GF-D8 (cell line): ENCODE results near the gene CCN2.
"Not testable (repeated sequence)": the region's sequence is repeated elsewhere in the genome, so short reads cannot be mapped to it uniquely, and the experiment has no call there.

Source experiments
- DNase-seq: peaks from one replicate; lab custom pipeline; 2025; lab: John Stamatoyannopoulos, UW

The CCN2 gene

DNA sequence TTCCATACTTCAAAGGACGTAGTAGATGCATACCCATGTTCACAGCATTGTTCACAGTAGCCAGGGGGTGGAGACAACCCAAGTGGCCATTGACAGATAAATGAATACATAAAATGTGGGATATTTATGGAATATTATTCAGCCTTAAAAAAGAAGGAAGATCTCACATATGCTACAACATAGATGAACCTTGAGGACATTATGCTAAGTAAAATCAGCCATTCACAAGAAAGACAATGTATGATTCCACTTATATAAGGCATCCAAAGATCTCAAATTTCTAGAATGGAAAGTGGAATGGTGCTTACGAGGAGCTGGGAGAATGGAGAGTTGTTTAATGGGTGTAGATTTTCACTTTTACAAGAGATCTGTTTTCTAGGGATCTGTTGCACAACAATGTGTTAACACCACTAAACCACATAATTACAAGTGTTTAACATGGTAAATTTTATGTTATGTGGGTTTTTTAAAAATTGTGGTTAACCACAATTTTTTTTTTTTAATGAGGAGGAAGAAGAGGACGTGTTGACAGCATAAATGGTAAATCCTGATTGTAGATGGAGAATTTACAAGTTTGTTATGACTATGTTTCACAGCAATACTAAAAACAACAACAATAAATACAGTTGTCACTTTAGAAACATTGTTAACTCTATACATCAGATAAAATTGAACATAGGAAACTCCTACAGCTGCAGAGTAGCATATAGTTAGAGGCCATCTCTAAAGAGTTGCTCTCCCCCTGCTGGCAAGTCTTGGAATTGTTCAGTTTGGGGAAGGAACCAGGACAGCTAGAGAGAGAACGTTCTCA is 41.6 kb downstream of the CCN2 start:
- DNase-seq = peak; percentile 69

DNA sequence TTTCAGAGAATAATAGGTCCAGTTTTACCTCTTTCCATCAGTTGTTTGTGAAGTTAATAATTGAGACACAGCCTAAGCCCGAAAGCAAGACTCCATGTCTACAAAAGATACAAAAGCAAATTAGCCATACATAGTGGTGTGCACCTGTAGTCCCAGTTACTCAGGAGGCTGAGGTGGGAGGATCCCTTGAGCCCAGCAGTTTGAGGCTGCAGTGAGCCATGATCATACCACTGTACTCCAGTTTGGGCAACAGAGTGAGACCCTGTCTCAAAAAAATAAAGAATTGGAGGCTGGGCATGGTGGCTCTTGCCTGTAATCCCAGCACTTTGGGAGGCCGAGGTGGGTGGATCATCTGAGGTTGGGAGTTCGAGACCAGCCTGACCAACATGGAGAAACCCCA is 42.4 kb downstream of the CCN2 start:
- not testable (repeated sequence) for DNase-seq

DNA sequence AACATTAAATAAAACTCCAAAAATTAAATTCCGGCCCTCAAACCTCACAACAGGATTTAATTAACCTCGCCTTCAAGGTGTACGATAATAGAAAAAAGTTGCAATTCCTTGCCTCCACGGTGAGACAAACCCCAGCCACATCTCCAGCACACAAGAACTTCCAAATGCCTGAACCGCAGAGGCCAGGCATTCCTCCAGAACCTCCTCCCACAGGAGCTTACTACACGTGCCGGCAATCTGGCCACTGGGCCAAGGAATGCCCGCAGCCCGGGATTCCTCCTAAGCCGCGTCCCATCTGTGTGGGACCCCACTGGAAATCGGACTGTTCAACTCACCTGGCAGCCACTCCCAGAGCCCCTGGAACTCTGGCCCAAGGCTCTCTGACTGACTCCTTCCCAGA is 47.4 kb downstream of the CCN2 start:
- DNase-seq = not testable (repeated sequence)

DNA sequence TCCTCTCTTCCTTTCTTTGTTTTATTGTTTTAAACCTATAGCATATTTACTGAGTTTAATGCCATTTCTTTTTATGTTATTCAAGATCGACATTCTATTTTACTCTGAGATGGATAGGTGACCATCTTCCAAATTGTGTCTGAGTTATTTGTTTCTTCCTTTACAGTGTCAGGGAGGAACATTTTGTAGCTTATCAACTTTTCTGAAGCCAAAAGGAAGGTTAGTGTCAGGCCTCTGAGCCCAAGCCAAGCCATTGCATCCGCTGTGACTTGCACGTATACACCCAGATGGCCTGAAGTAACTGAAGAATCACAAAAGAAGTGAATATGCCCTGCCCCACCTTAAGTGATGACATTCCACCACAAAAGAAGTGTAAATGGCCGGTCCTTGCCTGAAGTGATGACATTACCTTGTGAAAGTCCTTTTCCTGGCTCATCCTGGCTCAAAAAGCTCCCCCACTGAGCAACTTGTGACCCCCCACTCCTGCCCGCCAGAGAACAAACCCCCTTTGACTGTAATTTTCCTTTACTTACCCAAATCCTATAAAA is 49.8 kb downstream of the CCN2 start:
- DNase-seq = not testable (repeated sequence)

DNA sequence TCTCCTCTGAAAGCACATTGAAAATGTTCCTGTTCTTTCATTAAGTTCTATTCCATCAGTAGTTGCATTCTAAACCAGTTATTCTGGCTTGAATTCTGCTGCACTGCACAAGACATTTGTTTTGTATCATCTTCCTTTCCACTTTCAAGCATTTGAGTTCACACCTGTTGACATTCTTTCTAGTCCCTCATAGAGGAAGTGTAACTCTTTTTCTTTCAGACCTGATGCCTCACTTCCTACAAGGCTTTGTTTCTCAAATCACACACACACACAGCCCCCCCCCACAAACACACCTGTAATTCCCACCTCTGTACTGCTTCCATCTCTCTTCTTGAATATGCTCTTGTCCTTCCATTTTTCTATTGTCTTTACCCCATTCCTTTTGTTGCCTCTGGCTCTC is 50.9 kb downstream of the CCN2 start:
- no peak for DNase-seq

DNA sequence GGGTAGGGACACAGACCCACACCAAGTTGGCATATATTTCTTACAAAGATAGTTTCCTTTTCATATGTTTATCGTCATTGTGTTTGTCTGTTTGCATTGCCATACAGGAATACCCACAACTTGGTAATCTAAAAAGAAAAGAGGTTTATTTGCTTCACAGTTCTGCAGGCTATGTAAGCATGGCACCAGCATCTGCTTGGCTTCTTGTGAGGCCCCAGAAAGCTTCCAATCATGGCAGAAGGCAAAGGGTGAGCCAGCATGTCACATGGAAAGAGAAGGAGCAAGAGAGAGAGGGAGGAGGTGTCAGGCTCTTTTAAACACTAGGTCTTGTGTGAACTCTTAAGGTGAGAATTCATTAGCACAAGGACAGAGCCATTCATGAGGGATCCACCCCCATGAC is 52.5 kb downstream of the CCN2 start:
- no peak for DNase-seq
